ENCODE results near the gene GLCE.

The GLCE gene

DNA sequence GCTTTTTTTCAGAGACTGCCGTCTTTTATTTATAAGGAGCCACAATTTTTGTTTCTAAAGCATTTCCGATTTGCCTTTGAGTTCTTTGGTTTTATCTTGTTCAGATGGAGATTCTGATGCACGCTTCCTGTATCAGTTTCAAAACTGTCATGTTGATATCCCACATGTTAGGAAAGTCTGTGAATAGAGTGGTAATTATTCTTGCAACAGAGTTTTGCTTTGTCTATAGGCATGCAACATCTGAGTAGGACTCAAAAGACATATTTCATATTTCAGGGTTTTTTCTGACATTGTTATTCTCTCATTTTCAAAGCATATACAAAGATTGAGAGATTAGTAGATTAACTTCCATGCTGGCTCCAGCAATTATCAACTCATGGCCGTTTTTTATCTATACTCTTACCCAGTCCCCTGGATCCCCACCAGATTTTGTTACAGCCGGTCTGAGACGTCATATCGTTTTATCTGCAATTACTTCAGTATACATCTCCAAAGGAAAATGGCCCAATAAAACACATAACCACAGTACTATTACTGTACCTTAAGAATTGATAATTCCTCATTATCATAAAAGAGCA is 160.6 kb downstream of the GLCE start:
- no peak for DNase-seq (ENCODE audit: low read depth in 2 of 2)

Data from stimulated activated CD8-positive, alpha-beta memory T cell treated with anti-CD3 and anti-CD28 coated beads, Interleukin-15, amount 100 ng/mL, for 4 hours (primary cell).